ENCODE results near the gene NOP53. TPM values are rescaled to one million over a fixed set of nuclear protein-coding genes. Genes with fewer than 3 reads are reported as not detected.
A peak's percentile ranks its signal among the peaks of the same experiment; 100 is the strongest.

The NOP53 gene
- total and polyA plus RNA-seq, 2 experiments from 2014 or later, result 167 to 192 TPM

GRCh38 chr19:47752440-47753211, 7.3 kb downstream of the NOP53 start:
- Histone ChIP-seq H3K36me3 (ENCODE audit: insufficient read depth) (peaks cover 38% of the 10 kb centered on the region), H3F3A (replicated peaks; ENCODE audit: low read depth) (0 out of 2 replicates have a peak, but pooled peaks cover 5% of the 10 kb centered on the region), H2AFZ (no peak overlapping the region), H3K4me1 (ENCODE audit: insufficient read depth) (no peaks in the 10 kb centered on the region), H3K27me3 (ENCODE audit: insufficient read depth) (no peaks in the 10 kb centered on the region), H3K4me3 (no peak overlapping the region), H3K27ac (ENCODE audit: low read depth) (no peak overlapping the region), H4K20me1 (replicated peaks; ENCODE audit: insufficient read depth) (peaks cover 15% of the 10 kb centered on the region), H3K9me2 (ENCODE audit: insufficient read depth) (no peaks in the 10 kb centered on the region), H3K4me2 (no peak overlapping the region), H3K79me2 (replicated peaks; ENCODE audit: insufficient read depth) (peaks cover 16% of the 10 kb centered on the region)
- TF ChIP-seq CREB1 (CRISPR knock-in tag; IDR thresholded peaks at IDR 0.05; ENCODE audit: low read depth), result no peak
- TF ChIP-seq POLR2AphosphoS5 (IDR thresholded peaks at IDR 0.05; ENCODE audit: low read depth), result 0 out of 2 replicates have a peak, but pooled peaks have one; percentile 26
- H3K4me1 Mint-ChIP-seq, result peaks cover 2% of the 10 kb centered on the region; the same call in 2 of the 3 replicates
- no peak overlapping the region for H3K27ac Mint-ChIP-seq
- H3K9me3 Mint-ChIP-seq, result no peaks in the 10 kb centered on the region
- ATAC-seq, result no peak
- peaks cover 8% of the 10 kb centered on the region for H3K27me3 Mint-ChIP-seq (ENCODE audit: insufficient read depth, low read depth, poor library complexity)
- H3K36me3 Mint-ChIP-seq (ENCODE audit: low read depth), result peaks cover 80% of the 10 kb centered on the region
- H3K4me3 Mint-ChIP-seq, result no peak overlapping the region
- DNase-seq (ENCODE audit: low spot score), result no peak

GRCh38 chr19:47754206-47755064, 9.1 kb downstream of the NOP53 start:
- H4K20me1 ChIP-seq (replicated peaks; ENCODE audit: insufficient read depth), result peaks cover 12% of the 10 kb centered on the region
- peaks cover 9% of the 10 kb centered on the region for H3F3A ChIP-seq (replicated peaks; ENCODE audit: low read depth)
- no peaks in the 10 kb centered on the region; the same call in 1 of the 2 replicates for H3K79me2 ChIP-seq (replicated peaks; ENCODE audit: insufficient read depth)
- Mint-ChIP-seq H3K27me3 (ENCODE audit: insufficient read depth, low read depth, poor library complexity) (peaks cover 5% of the 10 kb centered on the region), H3K27ac (peak overlapping the region; percentile 36; the same call in 1 of the 2 replicates), H3K4me1 (no peaks in the 10 kb centered on the region), H3K9me3 (no peaks in the 10 kb centered on the region; the same call in 2 of the 3 replicates), H3K4me3 (no peak overlapping the region), H3K36me3 (ENCODE audit: low read depth) (peaks cover 82% of the 10 kb centered on the region)
- H3K4me1 ChIP-seq (ENCODE audit: insufficient read depth), result no peaks in the 10 kb centered on the region
- no peak; the same call in 1 of the 3 replicates for ATAC-seq
- no peak overlapping the region for H3K4me3 ChIP-seq
- no peak overlapping the region for H3K4me2 ChIP-seq
- H3K9me2 ChIP-seq (ENCODE audit: insufficient read depth), result no peaks in the 10 kb centered on the region
- DNase-seq (ENCODE audit: low spot score), result no peak
- H2AFZ ChIP-seq, result no peak overlapping the region
- H3K36me3 ChIP-seq (ENCODE audit: insufficient read depth), result peaks cover 50% of the 10 kb centered on the region
- H3K27me3 ChIP-seq (ENCODE audit: insufficient read depth), result no peaks in the 10 kb centered on the region
- no peak overlapping the region for H3K27ac ChIP-seq (ENCODE audit: low read depth)
- TF ChIP-seq JUNB (IDR thresholded peaks at IDR 0.05; ENCODE audit: unreplicated experiment) (no peak), ZNF114 (CRISPR knock-in tag; IDR thresholded peaks at IDR 0.05) (no peak), POLR2AphosphoS5 (IDR thresholded peaks at IDR 0.05; ENCODE audit: low read depth) (no peak), CREB1 (CRISPR knock-in tag; IDR thresholded peaks at IDR 0.05; ENCODE audit: low read depth) (no peak), NANOG (IDR thresholded peaks at IDR 0.05; ENCODE audit: borderline replicate concordance) (no peak), STAT1 (IDR thresholded peaks at IDR 0.05; ENCODE audit: unreplicated experiment) (no peak), REST (IDR thresholded peaks at IDR 0.05; ENCODE audit: unreplicated experiment) (no peak), EZH2phosphoT487 (IDR thresholded peaks at IDR 0.05; ENCODE audit: unreplicated experiment) (no peak)
- TF ChIP-seq, protein P1, sequence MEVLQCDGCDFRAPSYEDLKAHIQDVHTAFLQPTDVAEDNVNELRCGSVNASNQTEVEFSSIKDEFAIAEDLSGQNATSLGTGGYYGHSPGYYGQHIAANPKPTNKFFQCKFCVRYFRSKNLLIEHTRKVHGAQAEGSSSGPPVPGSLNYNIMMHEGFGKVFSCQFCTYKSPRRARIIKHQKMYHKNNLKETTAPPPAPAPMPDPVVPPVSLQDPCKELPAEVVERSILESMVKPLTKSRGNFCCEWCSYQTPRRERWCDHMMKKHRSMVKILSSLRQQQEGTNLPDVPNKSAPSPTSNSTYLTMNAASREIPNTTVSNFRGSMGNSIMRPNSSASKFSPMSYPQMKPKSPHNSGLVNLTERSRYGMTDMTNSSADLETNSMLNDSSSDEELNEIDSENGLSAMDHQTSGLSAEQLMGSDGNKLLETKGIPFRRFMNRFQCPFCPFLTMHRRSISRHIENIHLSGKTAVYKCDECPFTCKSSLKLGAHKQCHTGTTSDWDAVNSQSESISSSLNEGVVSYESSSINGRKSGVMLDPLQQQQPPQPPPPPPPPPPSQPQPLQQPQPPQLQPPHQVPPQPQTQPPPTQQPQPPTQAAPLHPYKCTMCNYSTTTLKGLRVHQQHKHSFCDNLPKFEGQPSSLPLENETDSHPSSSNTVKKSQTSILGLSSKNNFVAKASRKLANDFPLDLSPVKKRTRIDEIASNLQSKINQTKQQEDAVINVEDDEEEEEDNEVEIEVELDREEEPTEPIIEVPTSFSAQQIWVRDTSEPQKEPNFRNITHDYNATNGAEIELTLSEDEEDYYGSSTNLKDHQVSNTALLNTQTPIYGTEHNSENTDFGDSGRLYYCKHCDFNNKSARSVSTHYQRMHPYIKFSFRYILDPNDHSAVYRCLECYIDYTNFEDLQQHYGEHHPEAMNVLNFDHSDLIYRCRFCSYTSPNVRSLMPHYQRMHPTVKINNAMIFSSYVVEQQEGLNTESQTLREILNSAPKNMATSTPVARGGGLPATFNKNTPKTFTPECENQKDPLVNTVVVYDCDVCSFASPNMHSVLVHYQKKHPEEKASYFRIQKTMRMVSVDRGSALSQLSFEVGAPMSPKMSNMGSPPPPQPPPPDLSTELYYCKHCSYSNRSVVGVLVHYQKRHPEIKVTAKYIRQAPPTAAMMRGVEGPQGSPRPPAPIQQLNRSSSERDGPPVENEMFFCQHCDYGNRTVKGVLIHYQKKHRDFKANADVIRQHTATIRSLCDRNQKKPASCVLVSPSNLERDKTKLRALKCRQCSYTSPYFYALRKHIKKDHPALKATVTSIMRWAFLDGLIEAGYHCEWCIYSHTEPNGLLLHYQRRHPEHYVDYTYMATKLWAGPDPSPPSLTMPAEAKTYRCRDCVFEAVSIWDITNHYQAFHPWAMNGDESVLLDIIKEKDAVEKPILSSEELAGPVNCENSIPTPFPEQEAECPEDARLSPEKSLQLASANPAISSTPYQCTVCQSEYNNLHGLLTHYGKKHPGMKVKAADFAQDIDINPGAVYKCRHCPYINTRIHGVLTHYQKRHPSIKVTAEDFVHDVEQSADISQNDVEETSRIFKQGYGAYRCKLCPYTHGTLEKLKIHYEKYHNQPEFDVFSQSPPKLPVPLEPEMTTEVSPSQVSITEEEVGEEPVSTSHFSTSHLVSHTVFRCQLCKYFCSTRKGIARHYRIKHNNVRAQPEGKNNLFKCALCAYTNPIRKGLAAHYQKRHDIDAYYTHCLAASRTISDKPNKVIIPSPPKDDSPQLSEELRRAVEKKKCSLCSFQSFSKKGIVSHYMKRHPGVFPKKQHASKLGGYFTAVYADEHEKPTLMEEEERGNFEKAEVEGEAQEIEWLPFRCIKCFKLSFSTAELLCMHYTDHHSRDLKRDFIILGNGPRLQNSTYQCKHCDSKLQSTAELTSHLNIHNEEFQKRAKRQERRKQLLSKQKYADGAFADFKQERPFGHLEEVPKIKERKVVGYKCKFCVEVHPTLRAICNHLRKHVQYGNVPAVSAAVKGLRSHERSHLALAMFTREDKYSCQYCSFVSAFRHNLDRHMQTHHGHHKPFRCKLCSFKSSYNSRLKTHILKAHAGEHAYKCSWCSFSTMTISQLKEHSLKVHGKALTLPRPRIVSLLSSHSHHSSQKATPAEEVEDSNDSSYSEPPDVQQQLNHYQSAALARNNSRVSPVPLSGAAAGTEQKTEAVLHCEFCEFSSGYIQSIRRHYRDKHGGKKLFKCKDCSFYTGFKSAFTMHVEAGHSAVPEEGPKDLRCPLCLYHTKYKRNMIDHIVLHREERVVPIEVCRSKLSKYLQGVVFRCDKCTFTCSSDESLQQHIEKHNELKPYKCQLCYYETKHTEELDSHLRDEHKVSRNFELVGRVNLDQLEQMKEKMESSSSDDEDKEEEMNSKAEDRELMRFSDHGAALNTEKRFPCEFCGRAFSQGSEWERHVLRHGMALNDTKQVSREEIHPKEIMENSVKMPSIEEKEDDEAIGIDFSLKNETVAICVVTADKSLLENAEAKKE (CRISPR knock-in tag; IDR thresholded peaks at IDR 0.05), result no peak
